ENCODE measurements around the gene PRKAR2B. TPM values are rescaled to one million over a fixed set of nuclear protein-coding genes. Genes with fewer than 3 reads are reported as not detected.

The PRKAR2B gene
- total RNA-seq, 4 donors from 2014 or later, result 33.1 to 54.6 (median 51.5) TPM

DNA sequence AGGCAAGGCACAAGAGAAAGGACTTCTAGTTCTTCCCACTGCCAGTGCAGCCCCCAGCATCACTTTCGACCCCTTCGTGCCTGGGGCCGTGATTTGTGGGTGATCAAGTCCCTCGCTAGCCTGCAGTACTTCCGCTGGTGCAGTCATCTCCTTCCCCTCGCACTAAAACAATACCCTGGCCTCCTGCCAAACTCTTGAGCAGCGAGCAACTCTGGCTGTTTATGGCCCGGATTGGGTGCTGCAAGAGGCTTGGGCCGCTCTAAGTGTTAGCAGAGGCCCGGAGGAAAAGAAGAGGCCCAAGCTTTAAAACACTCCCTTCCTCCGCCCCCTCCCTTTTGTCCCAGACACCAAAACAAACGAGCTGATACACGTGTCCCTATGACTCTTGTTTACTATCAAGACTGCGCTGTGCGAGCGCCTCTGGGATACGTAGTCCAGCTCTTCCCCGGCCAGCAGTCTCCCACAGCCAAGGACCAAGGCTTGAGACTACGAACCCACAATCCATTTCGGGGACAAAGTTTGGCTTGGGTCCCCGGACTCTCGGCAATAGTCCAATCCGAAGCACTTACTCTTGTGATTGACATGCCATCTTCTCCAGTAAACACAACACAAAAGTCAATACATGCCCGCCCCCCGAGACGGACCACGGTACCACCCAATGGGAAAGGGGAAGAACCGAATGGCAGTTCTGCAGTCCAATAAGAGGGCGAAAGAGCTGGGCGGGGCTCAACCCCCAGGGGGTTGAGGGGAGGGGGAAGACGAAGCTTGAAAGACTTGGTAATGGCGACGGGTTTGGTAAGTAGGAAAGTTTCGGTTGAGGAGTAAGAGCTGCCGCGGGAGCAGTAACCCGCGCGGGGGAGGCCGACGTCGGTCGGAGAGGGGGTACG lies 124.0 kb downstream of the PRKAR2B start, which contains the start of gene HBP1:
HBP1 (plus strand) TSS at position 771 of the 887 bp plus-strand sequence. CDS start 10,891 bp downstream, outside the sequence.
- DNase-seq (ENCODE audit: low spot score in 2 of 2), result peak; percentile 100
- TF ChIP-seq EP300 (IDR thresholded peaks at IDR 0.05) (peak; percentile 60 to 91), POLR2A (IDR thresholded peaks at IDR 0.05) (peak; percentile 85 to 92), CTCF (IDR thresholded peaks at IDR 0.05) (peak in 1 of 5 experiments; percentile 49)
- Histone ChIP-seq H3K36me3 (no peaks in the 10 kb centered on the region), H3K27ac (peak within 1 kb of the TSS; percentile 99 to 100 (median 100)), H3K9me3 (no peaks in the 10 kb centered on the region), H3K4me1 (peaks cover 0 to 37% (median 26%) of the 10 kb centered on the region in 4 donors), H3K27me3 (no peaks in the 10 kb centered on the region), H3K4me3 (peak within 1 kb of the TSS; percentile 87 to 93 (median 90))
- 0% methylated on average over 36 to 42 of the region's 44 CpGs for WGBS, 2 donors

DNA sequence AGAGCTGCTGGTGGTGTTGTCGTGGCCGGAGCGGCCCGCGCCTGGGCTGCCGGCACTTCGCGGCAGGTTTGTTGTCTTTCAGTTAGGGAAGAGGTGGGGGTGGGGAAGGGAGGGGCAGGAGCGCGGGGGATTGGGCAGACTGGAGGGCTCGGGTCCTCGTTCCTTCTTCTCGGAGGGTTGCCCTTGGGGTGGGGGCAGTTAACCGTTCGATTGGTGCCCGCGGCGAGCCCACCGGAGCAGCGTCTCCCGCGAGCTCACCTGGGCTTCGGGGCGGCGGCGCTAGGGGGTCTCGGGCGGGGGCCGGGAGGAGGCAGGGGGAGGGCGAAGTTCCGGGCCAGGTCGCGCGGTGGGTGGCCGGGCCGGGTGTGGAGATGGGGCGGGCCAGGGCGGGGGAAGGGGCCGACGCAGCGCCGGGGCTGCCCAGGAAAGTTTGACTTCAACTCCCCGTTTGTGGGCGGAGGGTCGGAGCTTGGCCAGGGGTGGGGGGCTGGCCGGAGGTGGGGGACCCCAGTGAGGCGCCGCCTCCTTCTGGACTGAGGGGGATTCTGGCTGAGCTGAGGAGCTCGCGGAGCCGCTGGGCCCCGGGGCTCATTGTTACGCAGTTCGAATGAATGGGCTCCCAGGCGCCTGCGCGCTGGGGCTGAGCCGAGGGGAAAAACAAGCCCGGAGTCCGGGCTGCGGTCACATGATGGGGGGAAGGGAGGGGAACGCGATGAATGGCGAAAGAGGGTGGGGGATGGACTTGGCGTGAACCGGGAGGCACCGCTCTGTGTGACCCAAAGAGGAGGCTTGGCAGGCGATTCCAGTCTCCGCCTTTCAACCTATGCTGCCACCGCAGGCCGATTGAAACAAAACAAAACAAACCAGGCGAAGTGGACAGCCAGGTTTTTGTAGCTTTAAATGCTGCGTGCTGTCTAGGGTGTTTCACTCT lies 124.9 kb downstream of the PRKAR2B start:
- peak overlapping the region; percentile 99 to 100 (median 100) for H3K27ac ChIP-seq
- WGBS, 2 donors, result 0% methylated on average over 61 to 66 of the region's 73 CpGs
- H3K4me1 ChIP-seq, result peaks cover 0 to 46% (median 35%) of the 10 kb centered on the region in 4 donors
- no peaks in the 10 kb centered on the region for H3K9me3 ChIP-seq
- TF ChIP-seq CTCF (IDR thresholded peaks at IDR 0.05), result peak in 4 of 5 experiments; percentile 13 to 45 (median 18)
- TF ChIP-seq EP300 (IDR thresholded peaks at IDR 0.05), result peak; percentile 85 to 96
- TF ChIP-seq POLR2A (IDR thresholded peaks at IDR 0.05), result peak; percentile 67 to 88
- DNase-seq (ENCODE audit: low spot score in 2 of 2), result peak; percentile 95 to 98
- H3K36me3 ChIP-seq, result no peaks in the 10 kb centered on the region
- H3K27me3 ChIP-seq, result no peaks in the 10 kb centered on the region
- peak overlapping the region; percentile 87 to 93 (median 90) for H3K4me3 ChIP-seq

GRCh38 chr7:107170051-107170915 lies 125.8 kb downstream of the PRKAR2B start:
- Histone ChIP-seq H3K27ac (peak overlapping the region; percentile 99 to 100 (median 100)), H3K36me3 (no peaks in the 10 kb centered on the region), H3K4me1 (peaks cover 0 to 55% (median 41%) of the 10 kb centered on the region in 4 donors), H3K27me3 (no peaks in the 10 kb centered on the region), H3K9me3 (no peaks in the 10 kb centered on the region), H3K4me3 (peak overlapping the region; percentile 87 to 93 (median 90))
- TF ChIP-seq EP300 (IDR thresholded peaks at IDR 0.05) (no peak), CTCF (IDR thresholded peaks at IDR 0.05) (peak in 1 of 5 experiments; percentile 0), POLR2A (IDR thresholded peaks at IDR 0.05) (no peak)
- no peak for DNase-seq (ENCODE audit: low spot score in 2 of 2)
- WGBS, 2 donors, result 9 to 11% methylated on average over 13 of the region's 13 CpGs

DNA sequence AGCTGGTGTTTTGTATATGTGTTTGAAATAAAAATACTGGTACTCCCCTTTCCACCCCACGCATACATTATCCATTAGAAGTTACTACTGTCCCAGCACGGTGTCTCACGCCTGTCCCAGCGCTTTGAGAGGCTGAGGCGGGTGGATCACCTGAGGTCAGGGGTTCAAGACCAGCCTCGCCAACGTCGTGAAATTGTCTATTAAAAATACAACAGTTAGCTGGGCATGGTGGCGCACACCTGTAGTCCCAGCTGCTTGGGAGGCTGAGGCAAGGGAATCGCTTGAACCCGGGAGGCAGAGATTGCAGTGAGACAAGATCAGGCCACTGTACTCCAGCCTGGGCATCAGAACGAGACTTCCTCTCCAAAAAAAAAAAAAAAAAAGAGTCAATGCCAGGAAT lies 127.0 kb downstream of the PRKAR2B start:
- 91% methylated on average over 12 of the region's 12 CpGs for WGBS, 2 donors
- H3K27ac ChIP-seq, result peak overlapping the region in 1 of 4 donors; percentile 26

More for the DNA sequence above, 127.0 kb downstream of the PRKAR2B start:
- H3K27me3 ChIP-seq, result no peaks in the 10 kb centered on the region
- H3K4me1 ChIP-seq, result peaks cover 0 to 65% (median 41%) of the 10 kb centered on the region in 4 donors
- H3K9me3 ChIP-seq, result no peaks in the 10 kb centered on the region
- no peak for DNase-seq (ENCODE audit: low spot score in 2 of 2)
- H3K36me3 ChIP-seq, result no peaks in the 10 kb centered on the region
- H3K4me3 ChIP-seq, result no peak overlapping the region
- no peak for TF ChIP-seq EP300 (IDR thresholded peaks at IDR 0.05)
- TF ChIP-seq POLR2A (IDR thresholded peaks at IDR 0.05), result no peak
- TF ChIP-seq CTCF (IDR thresholded peaks at IDR 0.05), result no peak

Data from tibial nerve (tissue), 4 donors.